ENCODE results near the gene TTC21A.

DNA sequence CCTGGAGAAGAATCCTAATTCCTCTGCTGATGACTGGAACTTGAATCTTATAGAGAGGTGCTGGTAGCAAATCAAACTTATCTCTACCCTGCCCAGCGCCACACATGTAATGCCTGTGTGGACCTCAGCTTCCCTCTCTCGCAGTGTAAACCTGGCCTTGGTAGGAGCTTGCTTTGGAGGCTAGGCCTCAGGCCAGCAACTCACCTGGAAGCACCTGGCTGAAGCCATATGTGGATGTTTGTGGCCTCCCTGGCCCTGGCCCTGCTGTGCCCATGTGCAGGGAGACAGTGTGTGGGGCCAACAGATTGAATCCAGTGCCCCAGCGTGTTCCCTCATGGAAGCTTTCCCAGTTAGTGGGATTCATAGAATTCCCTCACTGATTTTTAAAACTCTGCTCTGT, 8.4 kb downstream of the TTC21A start:
- TF ChIP-seq, protein P1, sequence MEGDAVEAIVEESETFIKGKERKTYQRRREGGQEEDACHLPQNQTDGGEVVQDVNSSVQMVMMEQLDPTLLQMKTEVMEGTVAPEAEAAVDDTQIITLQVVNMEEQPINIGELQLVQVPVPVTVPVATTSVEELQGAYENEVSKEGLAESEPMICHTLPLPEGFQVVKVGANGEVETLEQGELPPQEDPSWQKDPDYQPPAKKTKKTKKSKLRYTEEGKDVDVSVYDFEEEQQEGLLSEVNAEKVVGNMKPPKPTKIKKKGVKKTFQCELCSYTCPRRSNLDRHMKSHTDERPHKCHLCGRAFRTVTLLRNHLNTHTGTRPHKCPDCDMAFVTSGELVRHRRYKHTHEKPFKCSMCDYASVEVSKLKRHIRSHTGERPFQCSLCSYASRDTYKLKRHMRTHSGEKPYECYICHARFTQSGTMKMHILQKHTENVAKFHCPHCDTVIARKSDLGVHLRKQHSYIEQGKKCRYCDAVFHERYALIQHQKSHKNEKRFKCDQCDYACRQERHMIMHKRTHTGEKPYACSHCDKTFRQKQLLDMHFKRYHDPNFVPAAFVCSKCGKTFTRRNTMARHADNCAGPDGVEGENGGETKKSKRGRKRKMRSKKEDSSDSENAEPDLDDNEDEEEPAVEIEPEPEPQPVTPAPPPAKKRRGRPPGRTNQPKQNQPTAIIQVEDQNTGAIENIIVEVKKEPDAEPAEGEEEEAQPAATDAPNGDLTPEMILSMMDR (IDR thresholded peaks at IDR 0.05), result no peak
- TF ChIP-seq POLR2A (IDR thresholded peaks at IDR 0.05), result no peak
